Tibial artery (tissue), 4 donors: ENCODE measurements around the gene TRIM39.

Experiments
- DNase-seq, 2 donors: peaks; one replicate each; pipeline ENCODE4 v3.0.0-alpha.2; 2019
- H3K27ac ChIP-seq, 2 donors: fragments of 200-600 bp; sonication (generic) in 1 of 2; 1 replicate in 1 of 2; 2 replicates in 1 of 2; pipeline ENCODE4 v1.5.1; 2018 to 2019; ENCODE audit warnings: mild to moderate bottlenecking in 1 of 2
- H3K27me3 ChIP-seq, 2 donors: fragments of 200-600 bp; sonication (generic) in 1 of 2; one replicate each; pipeline versions ENCODE4 v1.5.1 to v1.6.0; 2016 to 2019
- H3K36me3 ChIP-seq, 3 donors: fragments of 200-600 bp; sonication (generic) in 2 of 3; one replicate each; pipeline ENCODE4 v1.5.1; 2016 to 2019; ENCODE audit warnings: mild to moderate bottlenecking in 2 of 3
- H3K4me1 ChIP-seq, 4 donors: fragments of 200-600 bp; sonication (generic) in 2 of 4; 1 replicate in 3 of 4; 2 replicates in 1 of 4; pipeline ENCODE4 v1.5.1; 2016 to 2019
- H3K4me3 ChIP-seq, 2 donors: fragments of 200-600 bp; sonication (generic) in 1 of 2; 1 replicate in 1 of 2; 2 replicates in 1 of 2; pipeline ENCODE4 v1.5.1; 2018 to 2019; ENCODE audit warnings: mild to moderate bottlenecking in 2 of 2
- H3K9me3 ChIP-seq, 3 donors: fragments of 200-600 bp; sonication (generic) in 1 of 3; one replicate each; pipeline ENCODE4 v1.5.1; 2016 to 2019
- intact Hi-C: fragments of 100-400 bp; cut with DNase I; formaldehyde crosslinking; loops from one replicate; pipeline ENCODE4 v1.15.0; 2023; ENCODE audit warnings: low total_unique reads
- TF ChIP-seq, protein P1 (sequence below), 2 experiments: fragments of 200-600 bp in 1 of 2; fragments of 450-650 bp in 1 of 2; IDR thresholded peaks; one replicate each; pipeline ENCODE4 v1.5.1; 2017 to 2019; ENCODE audit warnings: antibody characterized with exemption in 2 of 2, mild to moderate bottlenecking in 1 of 2, moderate library complexity in 1 of 2

Gene TRIM39

DNA sequence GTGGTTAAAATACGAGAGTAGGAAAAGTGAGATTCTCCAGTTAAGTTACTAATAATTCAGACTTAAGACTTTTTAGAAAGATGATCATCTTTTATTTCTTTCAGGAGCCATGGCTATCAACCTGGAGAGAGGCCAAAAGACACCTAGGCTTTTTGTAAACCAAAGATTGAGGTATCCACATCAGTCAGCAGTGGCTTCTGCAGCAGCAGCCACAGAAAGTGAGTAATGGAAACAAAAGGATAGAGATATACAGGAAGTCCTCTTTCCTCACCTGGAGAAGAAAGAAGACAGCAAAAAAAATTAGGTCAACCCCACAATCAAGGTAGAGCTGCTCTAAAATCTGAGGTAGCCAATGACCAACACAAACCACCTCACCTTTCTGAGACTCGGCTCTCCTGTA is 22.7 kb upstream of the TRIM39 start:
- Histone ChIP-seq H3K9me3 (no peaks in the 10 kb centered on the region), H3K27me3 (no peaks in the 10 kb centered on the region), H3K4me1 (no peaks in the 10 kb centered on the region), H3K4me3 (no peak overlapping the region), H3K27ac (no peak overlapping the region), H3K36me3 (peaks cover 19 to 26% (median 26%) of the 10 kb centered on the region in 3 donors)
- TF ChIP-seq, protein P1, sequence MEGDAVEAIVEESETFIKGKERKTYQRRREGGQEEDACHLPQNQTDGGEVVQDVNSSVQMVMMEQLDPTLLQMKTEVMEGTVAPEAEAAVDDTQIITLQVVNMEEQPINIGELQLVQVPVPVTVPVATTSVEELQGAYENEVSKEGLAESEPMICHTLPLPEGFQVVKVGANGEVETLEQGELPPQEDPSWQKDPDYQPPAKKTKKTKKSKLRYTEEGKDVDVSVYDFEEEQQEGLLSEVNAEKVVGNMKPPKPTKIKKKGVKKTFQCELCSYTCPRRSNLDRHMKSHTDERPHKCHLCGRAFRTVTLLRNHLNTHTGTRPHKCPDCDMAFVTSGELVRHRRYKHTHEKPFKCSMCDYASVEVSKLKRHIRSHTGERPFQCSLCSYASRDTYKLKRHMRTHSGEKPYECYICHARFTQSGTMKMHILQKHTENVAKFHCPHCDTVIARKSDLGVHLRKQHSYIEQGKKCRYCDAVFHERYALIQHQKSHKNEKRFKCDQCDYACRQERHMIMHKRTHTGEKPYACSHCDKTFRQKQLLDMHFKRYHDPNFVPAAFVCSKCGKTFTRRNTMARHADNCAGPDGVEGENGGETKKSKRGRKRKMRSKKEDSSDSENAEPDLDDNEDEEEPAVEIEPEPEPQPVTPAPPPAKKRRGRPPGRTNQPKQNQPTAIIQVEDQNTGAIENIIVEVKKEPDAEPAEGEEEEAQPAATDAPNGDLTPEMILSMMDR (IDR thresholded peaks at IDR 0.05) = no peak
- no peak for DNase-seq
- intact Hi-C loops = no loop called here

GRCh38 chr6:30311101-30311500 is 15.6 kb upstream of the TRIM39 start:
- Histone ChIP-seq H3K27ac (no peak overlapping the region), H3K27me3 (no peaks in the 10 kb centered on the region), H3K4me1 (no peaks in the 10 kb centered on the region), H3K9me3 (no peaks in the 10 kb centered on the region), H3K4me3 (no peak overlapping the region), H3K36me3 (peaks cover 14 to 41% (median 29%) of the 10 kb centered on the region in 3 donors)
- DNase-seq = no peak
- TF ChIP-seq, protein P1 (IDR thresholded peaks at IDR 0.05) = no peak
- intact Hi-C loops = no loop called here

GRCh38 chr6:30311671-30312070 is 15.1 kb upstream of the TRIM39 start:
- Histone ChIP-seq H3K4me3 (no peak overlapping the region), H3K36me3 (peaks cover 14 to 42% (median 29%) of the 10 kb centered on the region in 3 donors), H3K4me1 (no peaks in the 10 kb centered on the region), H3K27ac (no peak overlapping the region), H3K27me3 (no peaks in the 10 kb centered on the region), H3K9me3 (no peaks in the 10 kb centered on the region)
- intact Hi-C loops = no loop called here
- TF ChIP-seq, protein P1 (IDR thresholded peaks at IDR 0.05) = no peak
- no peak for DNase-seq

DNA sequence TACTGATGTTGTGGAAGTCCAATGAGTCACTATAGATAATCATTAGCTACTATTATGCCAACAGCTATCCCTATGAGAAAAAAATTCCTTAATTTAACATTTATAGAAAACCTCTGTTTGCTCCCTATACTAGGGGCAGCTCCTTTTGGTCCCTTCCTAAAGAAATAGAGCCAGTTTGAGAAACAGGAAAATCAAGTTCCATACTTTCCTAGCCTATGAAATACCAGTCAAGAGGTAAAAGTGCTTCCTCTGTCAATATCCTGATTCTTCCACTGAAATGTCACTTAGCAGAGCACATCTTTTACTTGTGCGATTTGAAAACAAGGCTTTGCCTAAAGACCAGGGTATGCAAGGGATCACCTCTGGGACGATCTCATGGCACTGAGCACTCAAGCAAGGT is 14.5 kb upstream of the TRIM39 start:
- no peak for DNase-seq
- TF ChIP-seq, protein P1 (IDR thresholded peaks at IDR 0.05) = no peak
- peaks cover 14 to 42% (median 29%) of the 10 kb centered on the region in 3 donors for H3K36me3 ChIP-seq
- H3K4me1 ChIP-seq = no peaks in the 10 kb centered on the region
- intact Hi-C loops = no loop called here
- no peak overlapping the region for H3K27ac ChIP-seq
- H3K27me3 ChIP-seq = no peaks in the 10 kb centered on the region
- no peak overlapping the region for H3K4me3 ChIP-seq
- no peaks in the 10 kb centered on the region for H3K9me3 ChIP-seq

DNA sequence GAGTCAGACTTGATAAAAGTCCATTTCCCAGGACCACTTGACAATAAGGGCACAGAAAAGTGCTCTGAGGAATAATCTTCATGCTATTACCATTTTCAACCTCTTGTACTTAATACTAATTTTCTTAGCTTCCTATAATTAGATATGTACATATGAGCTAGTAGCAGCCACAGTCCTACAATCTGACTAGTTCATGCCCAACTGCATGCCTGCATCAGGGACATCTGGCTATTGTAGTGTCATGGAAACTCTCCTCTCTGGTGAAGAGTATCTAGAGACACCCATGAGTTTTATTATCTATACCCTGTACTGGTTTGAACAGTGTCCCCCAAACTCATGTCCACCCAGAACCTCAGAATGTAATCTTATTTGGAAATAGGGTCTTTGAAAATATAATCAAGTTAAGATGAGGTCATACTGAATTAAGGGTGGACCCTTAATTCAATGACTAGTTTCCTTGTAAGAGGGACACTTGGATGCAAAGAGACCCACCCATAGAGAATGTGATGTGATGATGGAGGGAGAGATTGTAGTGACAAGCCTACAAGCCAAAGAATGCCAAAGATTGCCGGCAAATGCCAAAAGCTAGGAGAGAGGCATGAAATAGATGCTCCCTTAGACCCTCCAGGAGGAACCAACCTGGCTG is 13.9 kb upstream of the TRIM39 start:
- TF ChIP-seq, protein P1 (IDR thresholded peaks at IDR 0.05) = no peak
- no peak overlapping the region for H3K4me3 ChIP-seq
- peaks cover 0 to 4% (median 0%) of the 10 kb centered on the region in 4 donors for H3K4me1 ChIP-seq
- H3K9me3 ChIP-seq = no peaks in the 10 kb centered on the region
- intact Hi-C loops = no loop called here
- no peaks in the 10 kb centered on the region for H3K27me3 ChIP-seq
- no peak overlapping the region for H3K27ac ChIP-seq
- peaks cover 14 to 42% (median 29%) of the 10 kb centered on the region in 3 donors for H3K36me3 ChIP-seq
- DNase-seq = no peak
